ENCODE results near the gene AVPI1.
"Not testable (repeated sequence)": the region's sequence is repeated elsewhere in the genome, so short reads cannot be mapped to it uniquely, and the experiment has no call there.

The AVPI1 gene

GRCh38 chr10:97639090-97639489, 48.0 kb downstream of the AVPI1 start:
- not testable (repeated sequence) for DNase-seq

DNA sequence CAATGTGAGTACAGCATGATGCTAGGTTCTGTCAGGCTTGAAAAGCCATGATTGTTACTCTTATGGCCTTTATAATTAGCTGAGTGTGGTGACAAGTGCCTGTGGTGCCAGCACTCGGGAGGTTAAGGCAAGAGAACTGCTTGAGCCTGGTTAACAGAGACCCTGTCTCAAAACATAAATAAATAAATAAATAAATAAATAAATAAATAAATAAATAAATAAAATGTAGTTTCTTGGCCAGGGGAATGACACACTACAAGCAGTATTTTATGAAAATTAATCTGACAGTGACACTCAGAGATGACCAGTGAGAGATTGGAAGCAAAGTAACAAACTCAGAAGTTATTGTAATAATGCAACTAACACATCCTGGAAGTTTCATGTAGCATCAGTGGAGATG, 51.5 kb downstream of the AVPI1 start:
- DNase-seq, result no peak

GRCh38 chr10:97633921-97634320, 53.1 kb downstream of the AVPI1 start:
- DNase-seq, result peak; percentile 15

DNA sequence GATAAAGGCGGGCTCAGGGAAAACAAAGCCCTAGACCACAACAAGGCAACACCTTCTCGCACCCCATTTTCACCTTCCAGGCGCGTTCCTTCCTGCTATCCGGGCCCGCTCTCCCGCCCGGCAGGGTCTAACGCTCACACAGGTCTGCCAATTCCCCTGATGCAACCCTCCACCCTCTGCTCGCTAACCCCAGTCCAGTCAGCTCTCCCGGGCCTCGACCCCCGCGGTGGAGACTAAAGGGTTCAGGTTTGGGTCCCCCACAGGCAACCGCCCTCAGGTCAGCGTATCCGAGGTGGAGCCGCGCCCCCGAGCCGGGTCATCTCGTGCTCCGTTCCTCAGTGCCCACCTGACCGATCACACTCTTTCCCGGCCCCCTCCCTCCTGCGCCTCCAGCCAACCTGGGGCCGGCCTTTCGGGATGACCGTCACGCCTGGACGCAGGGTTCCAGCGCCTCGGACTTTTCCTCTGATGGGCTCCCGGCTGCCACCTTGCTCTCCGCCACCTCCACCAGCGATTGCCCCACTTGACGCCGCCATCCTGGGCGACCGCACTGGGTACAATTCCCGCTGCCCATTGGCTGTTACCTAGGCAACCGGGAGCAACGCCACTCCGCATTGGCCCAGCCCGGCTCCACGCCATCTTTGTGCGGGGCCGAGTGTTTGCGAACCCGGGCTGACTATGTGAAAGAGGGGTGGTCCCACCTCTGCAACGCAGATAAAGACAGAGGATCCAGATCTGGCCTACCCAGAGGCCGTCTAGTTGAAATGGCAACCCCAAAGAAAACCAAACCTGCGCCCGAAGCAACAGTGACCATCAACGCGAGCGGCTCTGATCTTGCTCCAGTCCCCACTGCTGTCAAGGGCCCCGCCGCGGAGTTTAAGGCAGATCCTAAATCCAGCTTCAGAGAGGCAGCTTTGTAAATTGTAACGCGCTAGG, 53.8 kb downstream of the AVPI1 start, which contains the start of gene MORN4:
TSS of gene MORN4 (minus strand) at position 552 of the 936 bp plus-strand sequence. CDS start 13,847 bp downstream, outside the sequence.
- peak; percentile 81 for DNase-seq

DNA sequence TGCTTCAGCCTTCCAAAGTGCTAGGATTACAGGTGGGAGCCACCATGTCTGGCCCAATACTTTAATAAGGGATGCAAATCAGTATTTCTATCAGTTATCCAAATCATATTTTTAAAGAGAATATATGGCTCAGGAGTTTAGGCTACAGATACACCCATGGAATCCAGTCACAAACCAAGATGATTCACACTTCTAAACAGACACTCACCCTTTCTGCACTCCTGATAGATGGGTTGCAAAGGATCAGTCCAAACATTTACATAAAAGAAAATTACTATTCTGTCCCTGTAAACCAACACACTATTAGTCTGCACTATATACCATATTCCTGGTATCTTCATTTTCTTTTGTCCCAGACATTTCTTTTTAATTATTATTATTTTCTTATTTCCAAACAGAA, 55.9 kb downstream of the AVPI1 start:
- no peak for DNase-seq

- no peak for DNase-seq
Observed at GRCh38 chr10:97629289-97629688, 57.8 kb downstream of the AVPI1 start.

DNA sequence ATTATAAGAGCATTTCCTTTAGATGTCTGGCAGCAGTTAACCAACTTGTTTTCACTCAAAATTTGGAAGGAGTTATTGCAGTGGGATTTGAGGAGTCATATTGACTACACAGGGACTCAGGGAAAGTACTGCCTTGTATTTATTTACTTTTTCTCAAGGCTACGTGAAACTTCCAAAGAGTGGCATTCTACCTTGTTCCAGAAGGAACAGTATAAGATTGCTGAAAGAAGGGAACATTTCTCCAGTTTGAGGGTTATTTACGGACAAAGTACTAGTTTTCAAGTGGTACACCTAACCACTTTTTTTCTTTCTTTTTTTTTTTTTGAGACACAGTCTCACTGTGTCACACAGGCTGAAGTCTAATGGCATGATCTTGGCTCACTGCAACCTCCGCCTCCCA, 58.8 kb downstream of the AVPI1 start:
- no peak for DNase-seq

- no peak for DNase-seq
Observed at GRCh38 chr10:97627731-97628130, 59.3 kb downstream of the AVPI1 start.

Measured in DMS153 (cell line).